Duodenal mucosa (tissue), 2 donors: ENCODE data around the gene DNAH14.
"Not testable (repeated sequence)": the region's sequence is repeated elsewhere in the genome, so short reads cannot be mapped to it uniquely, and the experiment has no call there.

ENCODE experiments used
- H3K27ac ChIP-seq: one replicate; pipeline ENCODE4 v1.7.0; 2013; ENCODE audit warnings: low read depth, low read length
- H3K27me3 ChIP-seq, 2 donors: one replicate each; pipeline ENCODE4 v1.7.0; 2013; ENCODE audit warnings: low read length in 2 of 2, control low read depth in 1 of 2; ENCODE audit not compliant: insufficient read depth in 2 of 2, control insufficient read depth in 1 of 2
- H3K36me3 ChIP-seq, 2 donors: one replicate each; pipeline ENCODE4 v1.7.0; 2013; ENCODE audit warnings: low read length in 2 of 2, control low read depth in 1 of 2; ENCODE audit not compliant: insufficient read depth in 2 of 2, control insufficient read depth in 1 of 2
- H3K4me1 ChIP-seq, 2 donors: one replicate each; pipeline ENCODE4 v1.7.0; 2013; ENCODE audit warnings: low read length in 2 of 2, control low read depth in 1 of 2; ENCODE audit not compliant: insufficient read depth in 2 of 2, control insufficient read depth in 1 of 2
- H3K4me3 ChIP-seq, 2 donors: one replicate each; pipeline ENCODE4 v1.7.0; 2013; ENCODE audit warnings: low read length in 2 of 2, low read depth in 1 of 2
- H3K9ac ChIP-seq, 2 donors: one replicate each; pipeline ENCODE4 v1.7.0; 2013; ENCODE audit warnings: low read length in 2 of 2, low read depth in 1 of 2
- H3K9me3 ChIP-seq, 2 donors: one replicate each; pipeline ENCODE4 v1.7.0; 2013; ENCODE audit warnings: low read length in 2 of 2, control low read depth in 1 of 2; ENCODE audit not compliant: control insufficient read depth in 1 of 2

Gene DNAH14

DNA sequence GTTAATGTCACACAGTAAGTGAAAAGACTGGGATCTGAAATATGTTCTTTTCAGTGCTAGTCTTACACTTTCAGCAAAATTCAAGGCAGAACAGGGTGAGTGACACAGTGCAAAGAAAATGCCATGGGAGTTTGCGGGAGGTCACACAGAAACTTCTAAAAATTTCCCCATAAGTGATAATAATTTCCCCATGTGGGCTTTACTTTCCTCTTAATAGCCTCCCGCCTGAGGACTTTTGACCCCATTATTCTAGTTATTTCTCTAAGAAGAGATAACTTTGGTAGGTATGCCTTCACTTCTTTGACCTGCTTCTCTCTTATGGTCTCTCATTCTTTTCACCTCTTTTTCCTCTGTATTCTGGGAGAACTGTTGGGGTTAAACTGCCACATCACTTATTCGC is 8.1 kb upstream of the DNAH14 start:
- H3K9me3 ChIP-seq = no peaks in the 10 kb centered on the region
- no peak overlapping the region for H3K27ac ChIP-seq
- H3K9ac ChIP-seq = no peak overlapping the region
- H3K4me3 ChIP-seq = no peak overlapping the region
- no peaks in the 10 kb centered on the region for H3K36me3 ChIP-seq
- H3K27me3 ChIP-seq = no peaks in the 10 kb centered on the region
- H3K4me1 ChIP-seq = peaks cover 0 to 7% of the 10 kb centered on the region in 2 donors

DNA sequence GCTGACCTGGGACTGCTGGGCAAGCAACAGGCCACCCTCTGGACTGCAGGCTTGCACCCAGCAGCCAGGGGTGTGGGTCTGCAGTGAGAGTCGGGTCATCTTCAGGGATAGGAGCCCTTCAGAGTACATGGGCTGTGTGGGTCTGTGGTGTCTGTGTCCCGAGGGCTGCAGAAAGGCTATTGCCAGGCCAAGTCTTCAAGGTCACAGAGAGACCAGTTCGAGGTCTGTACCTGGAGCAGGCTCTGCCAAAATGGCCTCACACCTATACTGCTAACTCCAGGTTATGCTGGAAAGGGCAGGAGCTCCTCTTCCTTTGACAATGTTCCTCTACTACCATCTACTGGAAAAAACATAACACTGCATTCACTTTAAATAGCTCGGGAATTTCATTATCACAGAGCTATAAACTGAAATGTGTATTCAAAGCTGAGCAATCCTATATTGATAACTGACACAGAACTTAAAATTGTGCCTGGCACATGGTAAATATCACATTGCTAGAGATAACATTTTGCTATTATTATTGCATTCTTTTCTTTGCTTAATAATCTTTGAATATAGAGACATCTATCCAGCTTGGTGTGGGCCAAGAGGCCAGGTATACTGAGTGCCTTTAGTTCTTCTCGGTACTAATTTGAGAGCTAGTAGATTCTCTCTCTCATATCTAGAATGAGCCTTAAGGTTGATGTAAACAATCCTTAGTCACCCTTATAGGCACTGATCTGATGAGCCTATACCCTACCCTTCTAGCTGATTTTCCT is 6.9 kb upstream of the DNAH14 start:
- no peaks in the 10 kb centered on the region for H3K36me3 ChIP-seq
- peaks cover 0 to 7% of the 10 kb centered on the region in 2 donors for H3K4me1 ChIP-seq
- H3K27ac ChIP-seq = no peak overlapping the region
- H3K9ac ChIP-seq = no peak overlapping the region
- no peak overlapping the region for H3K4me3 ChIP-seq
- H3K27me3 ChIP-seq = no peaks in the 10 kb centered on the region
- H3K9me3 ChIP-seq = no peaks in the 10 kb centered on the region

DNA sequence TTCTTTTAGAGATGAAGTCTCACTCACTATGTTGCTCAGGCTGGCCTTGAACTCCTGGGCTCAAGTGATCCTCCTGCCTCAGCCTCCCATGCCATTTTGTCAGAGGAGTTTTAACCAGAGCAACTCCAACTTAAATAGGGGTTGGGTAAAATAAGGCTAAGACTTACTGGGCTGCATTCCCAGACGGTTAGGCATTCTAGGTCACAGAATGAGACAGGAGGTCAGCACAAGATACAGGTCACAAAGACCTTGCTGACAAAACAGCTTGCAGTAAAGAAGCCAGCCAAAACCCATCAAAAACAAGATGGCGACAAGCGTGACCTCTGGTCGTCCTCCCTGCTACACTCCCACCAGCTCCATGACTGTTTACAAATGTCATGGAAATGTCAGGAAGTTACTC is 5.7 kb upstream of the DNAH14 start:
- H3K9me3 ChIP-seq = no peaks in the 10 kb centered on the region
- no peaks in the 10 kb centered on the region for H3K27me3 ChIP-seq
- H3K9ac ChIP-seq = no peak overlapping the region
- H3K4me3 ChIP-seq = no peak overlapping the region
- no peaks in the 10 kb centered on the region for H3K36me3 ChIP-seq
- H3K4me1 ChIP-seq = peaks cover 0 to 7% of the 10 kb centered on the region in 2 donors
- no peak overlapping the region for H3K27ac ChIP-seq

DNA sequence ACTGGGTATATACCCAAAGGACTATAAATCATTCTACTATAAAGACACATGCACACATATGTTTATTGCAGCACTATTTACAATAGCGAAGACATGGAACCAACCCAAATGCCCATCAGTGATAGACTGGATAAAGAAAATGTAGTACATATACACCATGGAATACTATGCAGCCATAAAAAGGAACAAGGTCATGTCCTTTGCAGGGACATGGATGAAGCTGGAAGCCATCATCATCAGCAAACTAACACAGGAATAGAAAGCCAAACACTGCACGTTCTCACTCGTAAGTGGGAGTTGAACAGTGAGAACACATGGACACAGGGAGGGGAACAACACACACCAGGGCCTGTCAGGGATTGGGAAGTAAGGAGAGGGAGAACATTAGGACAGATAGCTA is 1.8 kb upstream of the DNAH14 start:
- H3K27ac ChIP-seq, H3K27me3 ChIP-seq, H3K9me3 ChIP-seq, H3K9ac ChIP-seq, H3K4me3 ChIP-seq, H3K36me3 ChIP-seq, H3K4me1 ChIP-seq: not testable (repeated sequence)

DNA sequence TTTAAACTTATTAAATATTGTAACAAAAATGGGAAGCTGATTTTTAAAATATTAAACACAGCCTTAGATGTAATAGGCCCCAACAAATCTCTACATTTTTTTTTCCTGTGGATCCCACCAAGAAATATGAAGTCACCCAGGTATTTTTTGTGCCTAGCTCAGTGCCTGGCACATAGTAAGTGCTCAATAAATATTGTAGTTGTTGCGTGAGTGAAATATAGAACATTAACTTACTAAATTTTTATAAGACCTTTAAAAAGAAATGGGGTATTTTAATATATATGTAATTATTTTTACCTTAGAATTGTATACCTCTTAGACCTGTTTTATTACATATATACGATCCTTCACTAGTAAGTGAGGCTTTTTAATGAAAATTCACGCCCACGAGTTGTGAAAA is 569 bp upstream of the DNAH14 start:
- no peak overlapping the region for H3K9ac ChIP-seq
- H3K27me3 ChIP-seq = no peaks in the 10 kb centered on the region
- peaks cover 12 to 15% of the 10 kb centered on the region in 2 donors for H3K9me3 ChIP-seq
- peaks cover 0 to 5% of the 10 kb centered on the region in 2 donors for H3K4me1 ChIP-seq
- no peaks in the 10 kb centered on the region for H3K36me3 ChIP-seq
- peak overlapping the region in 1 of 2 donors; percentile 73 for H3K4me3 ChIP-seq
- no peak overlapping the region for H3K27ac ChIP-seq

DNA sequence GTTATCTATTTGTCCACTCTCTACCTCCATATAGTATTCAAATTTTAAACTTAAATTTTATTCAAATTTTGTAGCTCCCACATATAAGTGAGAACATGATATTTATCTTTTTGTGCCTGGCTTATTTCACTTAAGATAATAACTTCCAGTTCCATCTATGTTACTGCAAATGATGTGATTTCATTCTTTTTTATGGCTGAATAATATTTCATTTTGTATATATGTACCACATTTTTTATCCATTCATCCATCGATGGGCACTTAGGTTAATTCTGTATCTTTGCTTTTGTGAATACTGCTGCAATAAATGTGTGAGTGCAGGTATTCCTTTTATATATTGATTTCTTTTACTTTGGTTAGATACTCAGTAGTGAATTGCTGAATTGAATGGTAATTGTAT is 2.1 kb downstream of the DNAH14 start:
- Histone ChIP-seq H3K9me3 (peaks cover 12 to 32% of the 10 kb centered on the region in 2 donors), H3K4me1 (peaks cover 0 to 5% of the 10 kb centered on the region in 2 donors), H3K9ac (no peak overlapping the region), H3K36me3 (no peaks in the 10 kb centered on the region), H3K4me3 (no peak overlapping the region), H3K27me3 (no peaks in the 10 kb centered on the region), H3K27ac (no peak overlapping the region)

DNA sequence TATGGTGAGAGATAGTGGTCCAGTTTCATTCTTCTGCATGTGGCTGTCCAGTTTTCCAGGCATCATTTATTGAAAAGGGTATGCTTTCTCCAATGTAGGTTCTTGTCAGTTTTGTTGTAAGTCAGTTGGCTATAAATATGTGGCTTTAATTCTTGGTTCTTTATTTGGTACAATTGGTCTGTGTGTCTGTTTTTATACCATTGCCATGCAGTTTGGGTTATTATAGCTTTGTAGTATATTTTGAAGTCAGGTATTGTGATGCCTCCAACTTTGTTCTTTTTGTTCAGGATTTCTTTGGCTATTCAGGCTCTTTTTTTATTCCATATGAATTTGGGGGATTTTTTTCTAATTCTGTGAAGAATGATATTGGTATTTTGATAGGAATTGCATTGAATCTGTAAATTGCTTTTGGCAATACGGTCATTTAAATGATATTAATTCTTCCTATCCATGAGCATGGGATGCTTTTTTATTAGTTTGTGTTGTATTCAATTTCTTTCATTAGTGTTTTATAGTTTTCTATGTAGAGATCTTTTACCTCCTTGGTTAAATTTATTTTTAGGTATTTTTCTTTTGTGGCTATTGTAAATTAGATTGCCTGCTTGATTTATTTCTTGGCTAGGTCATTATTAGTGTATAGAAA is 3.3 kb downstream of the DNAH14 start:
- H3K36me3 ChIP-seq = no peaks in the 10 kb centered on the region
- H3K27me3 ChIP-seq = no peaks in the 10 kb centered on the region
- peaks cover 0 to 5% of the 10 kb centered on the region in 2 donors for H3K4me1 ChIP-seq
- H3K27ac ChIP-seq = no peak overlapping the region
- peaks cover 12 to 32% of the 10 kb centered on the region in 2 donors for H3K9me3 ChIP-seq
- H3K4me3 ChIP-seq = no peak overlapping the region
- H3K9ac ChIP-seq = no peak overlapping the region

DNA sequence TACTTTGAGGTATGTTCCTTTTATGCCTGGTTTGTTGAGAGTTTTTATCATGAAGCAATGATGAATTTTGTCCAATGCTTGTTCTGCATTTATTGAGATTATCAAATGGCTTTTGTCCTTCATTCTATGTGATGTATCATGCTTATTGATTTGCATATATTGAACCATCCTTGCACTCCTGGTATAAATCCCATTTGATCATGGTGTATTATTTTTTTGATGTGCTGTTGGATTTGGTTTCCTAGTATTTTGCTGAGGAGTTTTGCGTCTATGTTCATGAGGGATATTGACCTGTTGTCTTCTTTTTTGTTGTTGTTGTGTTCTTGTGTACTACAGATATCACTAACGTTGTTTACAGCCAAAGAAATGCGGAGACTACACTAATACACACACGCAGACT is 4.1 kb downstream of the DNAH14 start:
- H3K36me3 ChIP-seq = no peaks in the 10 kb centered on the region
- peaks cover 0 to 5% of the 10 kb centered on the region in 2 donors for H3K4me1 ChIP-seq
- peaks cover 15 to 32% of the 10 kb centered on the region in 2 donors for H3K9me3 ChIP-seq
- H3K27me3 ChIP-seq = no peaks in the 10 kb centered on the region
- no peak overlapping the region for H3K4me3 ChIP-seq
- H3K27ac ChIP-seq = no peak overlapping the region
- no peak overlapping the region for H3K9ac ChIP-seq

DNA sequence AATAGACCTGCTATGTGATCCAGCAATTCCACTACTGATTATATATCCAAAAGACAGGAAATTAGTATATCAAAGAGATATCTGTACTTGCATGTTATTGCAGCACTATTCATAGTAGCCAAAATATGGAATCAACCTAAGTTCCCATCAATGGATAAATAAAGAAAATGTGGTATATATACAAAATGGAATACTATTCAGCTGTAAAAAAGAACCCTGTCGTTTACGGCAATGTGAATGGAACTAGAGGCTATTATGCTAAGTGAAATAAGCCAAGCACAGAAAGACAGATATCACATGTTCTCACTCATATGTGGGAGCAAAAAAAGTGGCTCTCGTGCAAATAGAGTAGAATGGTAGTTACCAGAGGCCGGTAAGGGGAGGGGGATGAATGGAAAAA is 9.2 kb downstream of the DNAH14 start:
- no peak overlapping the region for H3K9ac ChIP-seq
- no peak overlapping the region for H3K4me3 ChIP-seq
- no peak overlapping the region for H3K27ac ChIP-seq
- no peaks in the 10 kb centered on the region for H3K4me1 ChIP-seq
- H3K9me3 ChIP-seq = peaks cover 3 to 19% of the 10 kb centered on the region in 2 donors
- H3K36me3 ChIP-seq = no peaks in the 10 kb centered on the region
- no peaks in the 10 kb centered on the region for H3K27me3 ChIP-seq

DNA sequence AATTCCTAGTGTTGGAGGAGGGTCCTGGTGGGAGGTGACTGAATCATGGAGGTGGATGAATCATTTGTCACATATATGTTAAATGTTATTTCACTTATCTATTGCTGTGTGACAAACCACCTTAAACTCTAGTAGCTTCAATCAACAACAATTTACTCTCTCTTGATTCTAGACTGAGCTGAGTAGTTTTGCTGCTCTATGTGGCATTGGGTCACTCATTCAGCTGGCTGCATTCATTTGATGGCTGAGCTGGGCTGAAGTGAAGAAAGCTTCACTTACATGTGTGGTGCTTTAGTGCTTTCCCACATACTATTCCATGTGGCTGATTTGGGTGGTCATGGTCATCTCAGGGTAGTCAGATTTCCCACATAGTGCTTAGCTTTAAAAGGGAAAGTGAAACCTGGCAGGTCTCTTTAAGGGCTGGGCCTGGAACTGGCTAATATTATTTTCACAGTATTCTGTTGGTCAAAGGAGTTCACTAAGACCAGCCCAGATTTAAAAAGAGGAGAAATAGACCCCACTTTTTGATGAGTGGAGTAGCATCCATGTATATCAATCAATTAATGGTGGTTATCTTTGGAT is 10.5 kb downstream of the DNAH14 start:
- Histone ChIP-seq H3K4me1 (no peaks in the 10 kb centered on the region), H3K27ac (no peak overlapping the region), H3K9ac (no peak overlapping the region), H3K27me3 (no peaks in the 10 kb centered on the region), H3K9me3 (peaks cover 2 to 10% of the 10 kb centered on the region in 2 donors), H3K36me3 (no peaks in the 10 kb centered on the region), H3K4me3 (no peak overlapping the region)
